SK-N-SH (cell line): ENCODE measurements around the gene PRXL2B. TPM values are rescaled to one million over a fixed set of nuclear protein-coding genes. Genes with fewer than 3 reads are reported as not detected.

Experiments used
- CTCF ChIA-PET: fragments of 300-600, 350-600 bp; formaldehyde crosslinking; extraction: SDS; loops from one replicate; lab custom pipeline; 2021; lab: Yijun Ruan, JAX
- POLR2A ChIA-PET: fragments of 350-600 bp; sonication (Branson Sonifier 250); formaldehyde crosslinking; extraction: SDS; loops from one replicate; lab custom pipeline; 2020; ENCODE audit warnings: antibody characterized with exemption, inconsistent platforms; lab: Yijun Ruan, JAX
- DNase-seq: peaks from one replicate; pipeline ENCODE4 v3.0.0; 2012
- H2AFZ ChIP-seq: fragments of 200-600 bp; sonication (generic); 2 replicates; pipeline ENCODE4 v1.8.1; 2016; ENCODE audit warnings: antibody characterized with exemption, mild to moderate bottlenecking, low read depth
- H3F3A ChIP-seq: fragments of 200-600 bp; sonication (generic); replicated peaks from 2 replicates; pipeline ENCODE3; 2016; ENCODE audit warnings: antibody characterized with exemption, mild to moderate bottlenecking; ENCODE audit not compliant: insufficient read depth
- H3K27ac ChIP-seq, 2 experiments: fragments of 200-500 bp in 1 of 2; fragments of 200-600 bp in 1 of 2; sonication (Bioruptor generic) in 1 of 2; sonication (generic), shearing (Covaris generic) in 1 of 2; 2 replicates each; pipeline versions ENCODE4 v1.5.1 to v1.6.1; 2014 to 2016; ENCODE audit warnings: low read depth in 2 of 2, inconsistent platforms in 1 of 2, low read length in 1 of 2, mild to moderate bottlenecking in 1 of 2, mixed read lengths in 1 of 2
- H3K27me3 ChIP-seq: fragments of 200-600 bp; sonication (generic), shearing (Covaris generic); 2 replicates; pipeline ENCODE4 v1.6.1; 2016; ENCODE audit warnings: mixed run types; ENCODE audit not compliant: insufficient read depth
- H3K36me3 ChIP-seq, 2 experiments: fragments of 200-500 bp in 1 of 2; fragments of 200-600 bp in 1 of 2; sonication (Bioruptor generic) in 1 of 2; sonication (generic) in 1 of 2; replicated peaks in 1 of 2; 2 replicates each; pipeline versions ENCODE3 to v1.5.1; 2014 to 2016; ENCODE audit warnings: low read length in 1 of 2, mild to moderate bottlenecking in 1 of 2; ENCODE audit not compliant: insufficient read depth in 2 of 2, control insufficient read depth in 1 of 2
- H3K4me1 ChIP-seq, 2 experiments: fragments of 200-500 bp in 1 of 2; fragments of 200-600 bp in 1 of 2; sonication (Bioruptor generic) in 1 of 2; sonication (generic), shearing (Covaris generic) in 1 of 2; 2 replicates each; pipeline versions ENCODE4 v1.5.1 to v1.6.1; 2014 to 2016; ENCODE audit warnings: low read depth in 1 of 2, low read length in 1 of 2, mixed run types in 1 of 2; ENCODE audit not compliant: insufficient read depth in 2 of 2, control insufficient read depth in 1 of 2
- H3K4me2 ChIP-seq: fragments of 200-600 bp; sonication (generic), shearing (Covaris generic); 2 replicates; pipeline ENCODE4 v1.6.1; 2017; ENCODE audit warnings: mixed run types
- H3K4me3 ChIP-seq, 2 experiments: fragments of 200-500 bp in 1 of 2; fragments of 200-600 bp in 1 of 2; sonication (Bioruptor generic) in 1 of 2; sonication (generic), shearing (Covaris generic) in 1 of 2; 2 replicates each; pipeline versions ENCODE4 v1.5.1 to v1.8.1; 2014 to 2016; ENCODE audit warnings: low read depth in 2 of 2, inconsistent platforms in 1 of 2, low read length in 1 of 2, mild to moderate bottlenecking in 1 of 2, mixed read lengths in 1 of 2, moderate library complexity in 1 of 2
- H3K79me2 ChIP-seq: fragments of 200-600 bp; sonication (generic); 2 replicates; pipeline ENCODE4 v1.8.1; 2017; ENCODE audit warnings: mild to moderate bottlenecking; ENCODE audit not compliant: insufficient read depth
- H3K9ac ChIP-seq: fragments of 200-600 bp; sonication (generic); 2 replicates; pipeline ENCODE4 v1.6.1; 2017; ENCODE audit warnings: mixed run types
- H3K9me2 ChIP-seq: fragments of 200-600 bp; sonication (generic); 2 replicates; pipeline ENCODE4 v1.6.1; 2017; ENCODE audit warnings: mixed run types
- H3K9me3 ChIP-seq: fragments of 200-600 bp; sonication (generic); 2 replicates; pipeline ENCODE4 v1.6.1; 2017; ENCODE audit warnings: mixed run types, mild to moderate bottlenecking, moderate library complexity
- H4K20me1 ChIP-seq: fragments of 200-600 bp; sonication (generic); 2 replicates; pipeline ENCODE4 v1.6.1; 2017; ENCODE audit warnings: mild to moderate bottlenecking, mixed run types; ENCODE audit not compliant: insufficient read depth
- EZH2phosphoT487 ChIP-seq: fragments of 200-600 bp; sonication (generic); IDR thresholded peaks from 2 replicates; pipeline ENCODE4 v1.6.1; 2017; ENCODE audit warnings: low read depth, mixed run types, mild to moderate bottlenecking, antibody characterized with exemption, moderate library complexity, borderline replicate concordance
- FOSL2 ChIP-seq: IDR thresholded peaks from 2 replicates; pipeline ENCODE4 v1.4.0; 2012; ENCODE audit warnings: low read depth, mild to moderate bottlenecking, moderate library complexity, borderline replicate concordance
- FOXJ3 ChIP-seq: sonication (generic); formaldehyde crosslinking; IDR thresholded peaks from 2 replicates; pipeline ENCODE4 v1.5.1; 2020; ENCODE audit warnings: mild to moderate bottlenecking, missing genetic modification reagents
- GATA2 ChIP-seq: sonication (generic); formaldehyde crosslinking; IDR thresholded peaks from 2 replicates; pipeline ENCODE4 v1.5.0; 2020; ENCODE audit warnings: mild to moderate bottlenecking, missing genetic modification reagents
- JUND ChIP-seq: IDR thresholded peaks from 2 replicates; pipeline ENCODE4 v1.4.0; 2012
- MEF2A ChIP-seq: IDR thresholded peaks from 2 replicates; pipeline ENCODE4 v1.4.0; 2012; ENCODE audit warnings: low read depth, borderline replicate concordance
- MXI1 ChIP-seq: IDR thresholded peaks from 2 replicates; pipeline ENCODE4 v1.6.1; 2012; ENCODE audit warnings: mild to moderate bottlenecking, low read depth, low read length, improper control_type of control experiment
- NFIC ChIP-seq: IDR thresholded peaks from 2 replicates; pipeline ENCODE4 v1.4.0; 2012; ENCODE audit warnings: borderline replicate concordance
- RCOR1 ChIP-seq: fragments of 150-350 bp; IDR thresholded peaks from 2 replicates; pipeline ENCODE4 v1.6.1; 2017; ENCODE audit warnings: antibody characterized with exemption, low read length
- REST ChIP-seq: IDR thresholded peaks from 2 replicates; pipeline ENCODE4 v1.6.1; 2012; ENCODE audit warnings: mild to moderate bottlenecking, low read depth, low read length, moderate library complexity
- SMC3 ChIP-seq: IDR thresholded peaks from 2 replicates; pipeline ENCODE4 v1.6.1; 2012; ENCODE audit warnings: low read depth, low read length, improper control_type of control experiment
- TCF12 ChIP-seq: IDR thresholded peaks from 2 replicates; pipeline ENCODE4 v1.4.0; 2012
- TEAD4 ChIP-seq: IDR thresholded peaks from 2 replicates; pipeline ENCODE4 v1.4.0; 2012; ENCODE audit warnings: mild to moderate bottlenecking, borderline replicate concordance; ENCODE audit not compliant: insufficient read depth
- USF2 ChIP-seq: fragments of 150-350 bp; IDR thresholded peaks from 2 replicates; pipeline ENCODE4 v1.6.1; 2017; ENCODE audit warnings: antibody characterized with exemption, low read length, low read depth, borderline replicate concordance
- WGBS: methylation state at CpG from one replicate; pipeline ENCODE4 v1.1.6; 2017; ENCODE audit warnings: low lambda C conversion rate; 5-methylcytosine and 5-hydroxymethylcytosine counted together
- polyA plus RNA-seq, 3 experiments: library from polyadenylated mRNA; depleted of rRNA; stranded (reverse); fragments of >200 nt; gene quantifications; 2 replicates each; pipeline ENCODE4 v1.2.3, GENCODE V29; 2012
- TF ChIP-seq, protein P1 (sequence below): IDR thresholded peaks from 2 replicates; pipeline ENCODE4 v1.4.0; 2012; ENCODE audit warnings: low read depth, borderline replicate concordance
- TF ChIP-seq, protein P2 (sequence below): IDR thresholded peaks from 2 replicates; pipeline ENCODE4; 2012
- TF ChIP-seq, protein P3 (sequence below): fragments of 200-600 bp; sonication (generic); IDR thresholded peaks from 2 replicates; pipeline ENCODE4 v1.6.1; 2017; ENCODE audit warnings: antibody characterized with exemption, mild to moderate bottlenecking, moderate library complexity

The PRXL2B gene
- polyA plus RNA-seq, 1 of the 3 experiments (the other 2 are of a cell fraction), result 33.7 TPM

DNA sequence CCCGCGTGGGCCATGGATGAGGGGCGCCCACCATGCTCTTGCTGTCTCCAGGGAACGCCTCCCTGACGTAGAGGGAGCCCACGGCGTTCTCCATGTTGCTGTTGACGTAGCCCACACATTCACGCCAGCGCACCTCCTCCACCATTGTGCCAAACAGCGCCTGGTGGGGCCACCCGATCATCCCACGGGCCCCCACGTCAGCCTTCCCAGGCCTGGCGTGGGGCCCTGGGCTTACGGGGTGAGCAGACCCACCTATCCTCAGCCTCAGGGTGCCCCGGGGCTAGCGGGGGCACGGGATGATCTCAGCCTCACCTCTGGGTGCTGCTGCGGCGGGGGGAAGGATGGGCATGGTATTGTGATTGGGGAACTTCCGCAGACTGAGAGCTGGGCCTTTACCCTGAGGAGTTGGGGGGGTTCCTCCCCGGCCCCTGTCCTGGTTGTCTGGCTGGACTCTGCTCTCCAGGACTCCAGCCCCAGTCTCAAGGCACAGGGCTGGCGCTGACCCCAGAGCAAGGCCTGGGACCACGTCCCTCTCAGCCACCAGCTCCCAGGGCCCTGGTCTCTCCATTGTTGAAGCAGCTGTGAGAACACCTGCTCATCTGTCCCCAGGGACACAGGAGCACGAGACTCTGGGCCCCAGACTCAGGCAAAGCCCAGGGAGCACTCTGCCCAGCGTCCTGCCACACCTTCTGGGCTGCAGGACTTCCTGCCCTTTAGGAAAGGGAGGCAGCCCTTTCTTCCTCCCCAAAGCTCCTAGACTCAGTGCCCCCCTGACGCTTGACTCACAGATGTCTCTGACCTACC is 10.2 kb downstream of the PRXL2B start:
- H2AFZ ChIP-seq, result no peak overlapping the region
- ChIA-PET POLR2A (no interaction called here), CTCF (no interaction called here)
- no peaks in the 10 kb centered on the region for H3F3A ChIP-seq
- WGBS, result 74% methylated on average over 11 of the region's 28 CpGs
- no peaks in the 10 kb centered on the region for H3K9me3 ChIP-seq
- no peak overlapping the region for H3K4me3 ChIP-seq
- H3K4me1 ChIP-seq, result peaks cover 0 to 11% of the 10 kb centered on the region in 2 experiments; a peak in 2 of 4 replicates
- no peaks in the 10 kb centered on the region for H3K9me2 ChIP-seq
- H3K36me3 ChIP-seq, result no peaks in the 10 kb centered on the region
- H3K4me2 ChIP-seq, result no peak overlapping the region
- no peaks in the 10 kb centered on the region for H3K27me3 ChIP-seq
- no peaks in the 10 kb centered on the region for H4K20me1 ChIP-seq
- TF ChIP-seq GATA2 (CRISPR knock-in tag), result no peak
- TF ChIP-seq TCF12, result no peak
- TF ChIP-seq, protein P1, sequence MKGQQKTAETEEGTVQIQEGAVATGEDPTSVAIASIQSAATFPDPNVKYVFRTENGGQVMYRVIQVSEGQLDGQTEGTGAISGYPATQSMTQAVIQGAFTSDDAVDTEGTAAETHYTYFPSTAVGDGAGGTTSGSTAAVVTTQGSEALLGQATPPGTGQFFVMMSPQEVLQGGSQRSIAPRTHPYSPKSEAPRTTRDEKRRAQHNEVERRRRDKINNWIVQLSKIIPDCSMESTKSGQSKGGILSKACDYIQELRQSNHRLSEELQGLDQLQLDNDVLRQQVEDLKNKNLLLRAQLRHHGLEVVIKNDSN, result no peak
- TF ChIP-seq USF2, result no peak
- no peak for TF ChIP-seq JUND
- TF ChIP-seq, protein P2, sequence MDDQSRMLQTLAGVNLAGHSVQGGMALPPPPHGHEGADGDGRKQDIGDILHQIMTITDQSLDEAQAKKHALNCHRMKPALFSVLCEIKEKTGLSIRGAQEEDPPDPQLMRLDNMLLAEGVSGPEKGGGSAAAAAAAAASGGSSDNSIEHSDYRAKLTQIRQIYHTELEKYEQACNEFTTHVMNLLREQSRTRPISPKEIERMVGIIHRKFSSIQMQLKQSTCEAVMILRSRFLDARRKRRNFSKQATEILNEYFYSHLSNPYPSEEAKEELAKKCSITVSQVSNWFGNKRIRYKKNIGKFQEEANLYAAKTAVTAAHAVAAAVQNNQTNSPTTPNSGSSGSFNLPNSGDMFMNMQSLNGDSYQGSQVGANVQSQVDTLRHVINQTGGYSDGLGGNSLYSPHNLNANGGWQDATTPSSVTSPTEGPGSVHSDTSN, result no peak
- TF ChIP-seq RCOR1, result no peak
- no peak for TF ChIP-seq SMC3
- TF ChIP-seq, protein P3, sequence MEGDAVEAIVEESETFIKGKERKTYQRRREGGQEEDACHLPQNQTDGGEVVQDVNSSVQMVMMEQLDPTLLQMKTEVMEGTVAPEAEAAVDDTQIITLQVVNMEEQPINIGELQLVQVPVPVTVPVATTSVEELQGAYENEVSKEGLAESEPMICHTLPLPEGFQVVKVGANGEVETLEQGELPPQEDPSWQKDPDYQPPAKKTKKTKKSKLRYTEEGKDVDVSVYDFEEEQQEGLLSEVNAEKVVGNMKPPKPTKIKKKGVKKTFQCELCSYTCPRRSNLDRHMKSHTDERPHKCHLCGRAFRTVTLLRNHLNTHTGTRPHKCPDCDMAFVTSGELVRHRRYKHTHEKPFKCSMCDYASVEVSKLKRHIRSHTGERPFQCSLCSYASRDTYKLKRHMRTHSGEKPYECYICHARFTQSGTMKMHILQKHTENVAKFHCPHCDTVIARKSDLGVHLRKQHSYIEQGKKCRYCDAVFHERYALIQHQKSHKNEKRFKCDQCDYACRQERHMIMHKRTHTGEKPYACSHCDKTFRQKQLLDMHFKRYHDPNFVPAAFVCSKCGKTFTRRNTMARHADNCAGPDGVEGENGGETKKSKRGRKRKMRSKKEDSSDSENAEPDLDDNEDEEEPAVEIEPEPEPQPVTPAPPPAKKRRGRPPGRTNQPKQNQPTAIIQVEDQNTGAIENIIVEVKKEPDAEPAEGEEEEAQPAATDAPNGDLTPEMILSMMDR, result no peak
- TF ChIP-seq MXI1, result no peak
- no peak for TF ChIP-seq EZH2phosphoT487
- no peak for TF ChIP-seq NFIC
- no peak for TF ChIP-seq MEF2A
- TF ChIP-seq TEAD4, result no peak
- TF ChIP-seq FOSL2, result no peak
- no peak for TF ChIP-seq FOXJ3 (CRISPR knock-in tag)
- TF ChIP-seq REST, result no peak
- DNase-seq, result no peak
- no peak overlapping the region for H3K9ac ChIP-seq
- H3K27ac ChIP-seq, result no peak overlapping the region
- no peaks in the 10 kb centered on the region for H3K79me2 ChIP-seq
